HG02884 (cell line): Measurements from ENCODE around the gene AMBRA1.

Source experiments
- ATAC-seq: cut with Tn5 transposase; IDR thresholded peaks from one replicate; pipeline ENCODE4 v1.9.1; 2021; ENCODE audit warnings: mild to moderate bottlenecking, moderate library complexity; ENCODE audit not compliant: unreplicated experiment

The AMBRA1 gene

GRCh38 chr11:46480166-46480726 is 113.6 kb downstream of the AMBRA1 start:
- no peak for ATAC-seq

- ATAC-seq, result no peak
Measured at GRCh38 chr11:46479601-46480000, 114.2 kb downstream of the AMBRA1 start.

- no peak for ATAC-seq
Measured at GRCh38 chr11:46478196-46478595, 115.6 kb downstream of the AMBRA1 start.

- no peak for ATAC-seq
Measured at GRCh38 chr11:46477136-46477535, 116.7 kb downstream of the AMBRA1 start.

- ATAC-seq, result no peak
Measured at GRCh38 chr11:46475926-46476545, 117.8 kb downstream of the AMBRA1 start.

- ATAC-seq, result no peak
Measured at GRCh38 chr11:46475051-46475925, 118.5 kb downstream of the AMBRA1 start.

GRCh38 chr11:46472662-46472994 is 121.2 kb downstream of the AMBRA1 start:
- ATAC-seq, result no peak

GRCh38 chr11:46471943-46472661 is 121.7 kb downstream of the AMBRA1 start:
- no peak for ATAC-seq

- no peak for ATAC-seq
Measured at GRCh38 chr11:46469926-46470325, 123.9 kb downstream of the AMBRA1 start.

GRCh38 chr11:46465683-46466082 is 128.1 kb downstream of the AMBRA1 start:
- no peak for ATAC-seq

- no peak for ATAC-seq
Measured at GRCh38 chr11:46463701-46464421, 130.0 kb downstream of the AMBRA1 start.

GRCh38 chr11:46461461-46461927 is 132.3 kb downstream of the AMBRA1 start:
- ATAC-seq, result no peak

- ATAC-seq, result no peak
Measured at GRCh38 chr11:46458491-46458890, 135.3 kb downstream of the AMBRA1 start.

- ATAC-seq, result no peak
Measured at GRCh38 chr11:46457659-46458424, 136.0 kb downstream of the AMBRA1 start.

GRCh38 chr11:46457021-46457420 is 136.8 kb downstream of the AMBRA1 start:
- ATAC-seq, result no peak

GRCh38 chr11:46456269-46457001 is 137.4 kb downstream of the AMBRA1 start:
- ATAC-seq, result no peak

- no peak for ATAC-seq
Measured at GRCh38 chr11:46455834-46456233, 138.0 kb downstream of the AMBRA1 start.

- no peak for ATAC-seq
Measured at GRCh38 chr11:46452918-46453517, 140.8 kb downstream of the AMBRA1 start.

- ATAC-seq, result no peak
Measured at GRCh38 chr11:46451759-46452158, 142.1 kb downstream of the AMBRA1 start.
